ENCODE results near the gene FAM219B. TPM values are rescaled to one million over a fixed set of nuclear protein-coding genes. Genes with fewer than 3 reads are reported as not detected.
A peak's percentile ranks its signal among the peaks of the same experiment; 100 is the strongest.

The FAM219B gene, protein sequence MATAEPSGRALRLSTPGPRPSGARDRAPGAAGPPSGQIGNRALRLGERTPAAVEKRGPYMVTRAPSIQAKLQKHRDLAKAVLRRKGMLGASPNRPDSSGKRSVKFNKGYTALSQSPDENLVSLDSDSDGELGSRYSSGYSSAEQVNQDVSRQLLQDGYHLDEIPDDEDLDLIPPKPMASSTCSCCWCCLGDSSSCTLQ
- 108 TPM for total RNA-seq
- long read RNA-seq, transcript FAM219B-201 (5 exons, 3,550 nt): major isoform, 40 of 133 reads
- long read RNA-seq, transcript FAM219B-202 (5 exons, 587 nt): minor isoform, 16 of 133 reads
- long read RNA-seq, transcript FAM219B-217 (4 exons, 3,219 nt): minor isoform, 18 of 133 reads
- long read RNA-seq, transcript FAM219B-203 (6 exons, 1,552 nt): minor isoform, 5 of 133 reads
- long read RNA-seq, partial matches to known transcripts: 9 of 133 reads
- long read RNA-seq, other reads (novel, unspliced or antisense): 34 of 133 reads

DNA sequence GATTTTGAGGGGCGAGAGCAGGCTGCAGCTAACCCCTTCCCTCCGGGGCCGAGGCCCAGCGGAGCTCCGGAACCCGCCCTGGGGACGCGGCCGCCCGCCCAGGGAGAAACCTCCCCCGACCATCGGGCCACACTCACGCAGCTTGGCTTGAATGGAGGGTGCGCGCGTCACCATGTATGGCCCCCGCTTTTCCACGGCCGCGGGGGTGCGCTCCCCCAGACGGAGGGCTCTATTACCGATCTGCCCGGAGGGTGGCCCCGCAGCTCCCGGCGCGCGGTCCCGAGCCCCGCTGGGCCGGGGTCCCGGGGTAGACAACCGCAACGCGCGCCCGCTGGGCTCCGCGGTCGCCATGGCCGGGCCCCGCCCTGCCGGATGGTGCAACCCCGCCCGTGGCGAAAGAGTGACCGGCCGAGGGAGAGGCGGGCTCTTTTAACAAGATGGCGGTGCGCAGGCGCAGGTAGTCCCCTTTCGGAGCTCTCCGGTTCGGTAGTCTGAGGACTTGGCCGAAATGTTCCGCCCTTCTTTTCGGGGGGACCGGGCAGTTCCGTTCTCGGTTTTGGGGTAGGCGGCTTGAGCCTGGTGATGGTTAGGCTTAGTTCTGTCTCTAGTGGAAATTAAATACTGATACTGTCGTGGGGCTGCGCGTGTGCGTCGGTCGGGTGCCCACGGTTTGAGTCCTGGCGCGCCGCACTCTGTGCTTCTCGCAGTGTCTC lies at the start of gene FAM219B:
TSS of gene FAM219B (minus strand) at position 402 of the 713 bp plus-strand sequence. CDS start at position 351, 51 bp downstream.
- peak within 1 kb of the TSS; percentile 93 for H3K4me3 ChIP-seq
- no peaks in the 10 kb centered on the region for H3K9me3 ChIP-seq (replicated peaks)
- intact Hi-C loops (cut with micrococcal nuclease): no loop called here
- peaks cover 59% of the 10 kb centered on the region for H3K4me1 ChIP-seq
- no peaks in the 10 kb centered on the region for H3K27me3 ChIP-seq (ENCODE audit: low read depth)
- peak within 1 kb of the TSS; percentile 97 for H3K27ac ChIP-seq (replicated peaks)
- H3K36me3 ChIP-seq: peaks cover 41% of the 10 kb centered on the region
- TF ChIP-seq CTCF (IDR thresholded peaks at IDR 0.05; ENCODE audit: borderline replicate concordance): no peak
- peak; percentile 95 for DNase-seq

GRCh38 chr15:74955796-74956647 lies 49.4 kb upstream of the FAM219B start:
- peaks cover 58% of the 10 kb centered on the region for H3K4me1 ChIP-seq

DNA sequence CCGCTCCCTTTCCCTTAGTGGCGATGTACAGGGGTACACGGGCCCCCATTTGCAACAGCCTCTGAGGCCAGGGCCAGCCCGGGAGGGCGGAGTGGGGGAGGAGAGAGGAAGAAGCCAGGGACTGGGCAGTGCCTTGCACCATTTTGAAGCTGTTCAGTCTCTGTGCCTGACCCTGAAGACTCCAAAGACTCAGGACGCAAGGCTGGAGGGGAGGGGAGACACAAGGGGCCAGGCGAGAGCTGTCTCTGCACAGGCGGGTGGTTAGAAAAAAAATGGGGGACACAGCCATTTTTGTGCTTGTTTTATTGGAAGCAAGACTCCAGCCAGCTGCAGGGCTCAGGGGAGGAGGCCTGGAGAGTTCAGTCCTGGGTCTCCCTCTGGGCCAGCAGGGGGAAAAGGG lies 48.4 kb upstream of the FAM219B start:
- peak overlapping the region; percentile 81 for H3K4me3 ChIP-seq
- TF ChIP-seq CTCF (IDR thresholded peaks at IDR 0.05; ENCODE audit: borderline replicate concordance): no peak
- no peaks in the 10 kb centered on the region for H3K9me3 ChIP-seq (replicated peaks)
- peak overlapping the region; percentile 88 for H3K27ac ChIP-seq (replicated peaks)
- no peak for DNase-seq
- peaks cover 29% of the 10 kb centered on the region for H3K27me3 ChIP-seq (ENCODE audit: low read depth)
- no peaks in the 10 kb centered on the region for H3K36me3 ChIP-seq
- H3K4me1 ChIP-seq: peaks cover 57% of the 10 kb centered on the region
- intact Hi-C loops (cut with micrococcal nuclease): no loop called here

More at GRCh38 chr15:74955796-74956647, 49.4 kb upstream of the FAM219B start:
- peak overlapping the region; percentile 88 for H3K27ac ChIP-seq (replicated peaks)
- intact Hi-C loops (cut with micrococcal nuclease): no loop called here
- H3K27me3 ChIP-seq (ENCODE audit: low read depth): peaks cover 29% of the 10 kb centered on the region
- peak overlapping the region; percentile 81 for H3K4me3 ChIP-seq
- TF ChIP-seq CTCF (IDR thresholded peaks at IDR 0.05; ENCODE audit: borderline replicate concordance): peak; percentile 62
- H3K9me3 ChIP-seq (replicated peaks): no peaks in the 10 kb centered on the region
- no peaks in the 10 kb centered on the region for H3K36me3 ChIP-seq
- DNase-seq: peak; percentile 83

DNA sequence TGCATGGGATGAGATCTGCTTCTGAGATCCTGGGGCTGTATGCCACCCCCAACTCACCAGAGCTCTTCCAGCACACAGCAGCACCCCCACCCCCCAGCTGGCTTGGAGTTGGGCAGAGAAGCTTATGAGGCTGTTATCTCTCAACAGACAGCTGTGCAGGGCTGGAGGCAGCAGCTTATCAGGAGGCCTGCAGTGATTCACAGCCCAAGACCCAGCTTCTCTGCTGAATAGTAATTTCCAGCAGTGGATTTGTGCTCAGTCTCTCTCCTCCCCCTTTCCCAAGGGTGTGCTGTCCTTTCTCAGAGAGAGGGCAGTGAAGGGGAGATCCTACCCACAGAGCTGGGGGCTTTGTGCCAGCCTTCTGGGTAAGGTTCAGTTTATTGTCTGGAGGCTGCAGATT lies 47.9 kb upstream of the FAM219B start:
- intact Hi-C loops (cut with micrococcal nuclease): no loop called here
- Histone ChIP-seq H3K27ac (replicated peaks) (peak overlapping the region; percentile 88), H3K4me1 (peaks cover 57% of the 10 kb centered on the region), H3K4me3 (peak overlapping the region; percentile 81), H3K27me3 (ENCODE audit: low read depth) (peaks cover 25% of the 10 kb centered on the region), H3K9me3 (replicated peaks) (no peaks in the 10 kb centered on the region), H3K36me3 (no peaks in the 10 kb centered on the region)
- peak; percentile 37 for DNase-seq
- TF ChIP-seq CTCF (IDR thresholded peaks at IDR 0.05; ENCODE audit: borderline replicate concordance): no peak

- no peak for TF ChIP-seq CTCF (IDR thresholded peaks at IDR 0.05; ENCODE audit: borderline replicate concordance)
- Histone ChIP-seq H3K27ac (replicated peaks) (no peak overlapping the region), H3K9me3 (replicated peaks) (no peaks in the 10 kb centered on the region), H3K4me1 (peaks cover 24% of the 10 kb centered on the region), H3K27me3 (ENCODE audit: low read depth) (no peaks in the 10 kb centered on the region), H3K36me3 (no peaks in the 10 kb centered on the region), H3K4me3 (no peak overlapping the region)
- intact Hi-C loops (cut with micrococcal nuclease): no loop called here
- DNase-seq: no peak
Observed at GRCh38 chr15:74951006-74951405, 44.4 kb upstream of the FAM219B start.
